A549 (cell line): ENCODE data around the gene RHBDL1. TPM values are rescaled to one million over a fixed set of nuclear protein-coding genes. Genes with fewer than 3 reads are reported as not detected.
A peak's percentile ranks its signal among the peaks of the same experiment; 100 is the strongest.

Source experiments
- ATOH8 ChIP-seq: fragments of 250-450 bp; sonication (Bioruptor Pico); IDR thresholded peaks from 2 replicates; pipeline ENCODE4 v1.5.0; 2020; ENCODE audit warnings: low read depth, mild to moderate bottlenecking, moderate library complexity
- BCL3 ChIP-seq: fragments of >200 bp; sonication (Bioruptor Twin); formaldehyde crosslinking; IDR thresholded peaks from 3 replicates; pipeline ENCODE4 v1.6.1; 2016
- CBX2 ChIP-seq: fragments of 200-600 bp; sonication (generic); IDR thresholded peaks from 2 replicates; pipeline ENCODE4 v1.6.1; 2016; ENCODE audit warnings: low read depth, mild to moderate bottlenecking, borderline replicate concordance
- CHD2 ChIP-seq: fragments of 150-350 bp; IDR thresholded peaks from 2 replicates; pipeline ENCODE4 v1.6.1; 2014; ENCODE audit warnings: low read length; ENCODE audit not compliant: partially characterized antibody
- CHD4 ChIP-seq: fragments of 200-600 bp; sonication (generic); IDR thresholded peaks from 2 replicates; pipeline ENCODE4 v1.6.1; 2016; ENCODE audit warnings: antibody characterized with exemption, mild to moderate bottlenecking, borderline replicate concordance
- ESRRA ChIP-seq: fragments of 150-350 bp; IDR thresholded peaks from 2 replicates; pipeline ENCODE4 v1.6.1; 2014; ENCODE audit warnings: mild to moderate bottlenecking, low read length, borderline replicate concordance
- FOXS1 ChIP-seq: fragments of 250-450 bp; sonication (Bioruptor Pico); IDR thresholded peaks from 2 replicates; pipeline ENCODE4 v1.5.0; 2020; ENCODE audit warnings: mild to moderate bottlenecking, moderate library complexity
- HDAC2 ChIP-seq: fragments of 200-600 bp; sonication (generic); IDR thresholded peaks from 2 replicates; pipeline ENCODE4 v1.6.1; 2016
- HEYL ChIP-seq: fragments of 250-450 bp; sonication (Bioruptor Pico); IDR thresholded peaks from 2 replicates; pipeline ENCODE4 v1.8.0; 2021; ENCODE audit warnings: mild to moderate bottlenecking, moderate library complexity
- HMGXB4 ChIP-seq: fragments of 250-450 bp; sonication (Bioruptor Pico); IDR thresholded peaks from 2 replicates; pipeline ENCODE4 v1.5.0; 2021; ENCODE audit warnings: mild to moderate bottlenecking, moderate library complexity, borderline replicate concordance
- JUN ChIP-seq, 2 experiments: fragments of >200 bp; sonication (Bioruptor Twin); formaldehyde crosslinking; IDR thresholded peaks; 2 replicates in 1 of 2; 3 replicates in 1 of 2; pipeline ENCODE4 v1.6.1; 2016 to 2017
- MAX ChIP-seq: IDR thresholded peaks from 2 replicates; pipeline ENCODE4 v1.6.1; 2012
- PBX3 ChIP-seq: IDR thresholded peaks from 2 replicates; pipeline ENCODE4 v1.6.1; 2012
- POLR2A ChIP-seq: IDR thresholded peaks from 2 replicates; pipeline ENCODE4 v1.6.1; 2012; ENCODE audit warnings: mild to moderate bottlenecking, low read length
- RFX5 ChIP-seq: fragments of 450-650 bp; IDR thresholded peaks from 2 replicates; pipeline ENCODE4 v1.7.1; 2014; ENCODE audit warnings: antibody characterized with exemption, mild to moderate bottlenecking, moderate library complexity
- TFCP2L1 ChIP-seq: fragments of 250-450 bp; sonication (Bioruptor Pico); IDR thresholded peaks from 2 replicates; pipeline ENCODE4 v1.5.0; 2021; ENCODE audit warnings: mild to moderate bottlenecking
- USF2 ChIP-seq: fragments of 450-650 bp; IDR thresholded peaks from 2 replicates; pipeline ENCODE4 v1.6.1; 2014; ENCODE audit warnings: antibody characterized with exemption
- ZFP36 ChIP-seq: fragments of 450-650 bp; IDR thresholded peaks from 2 replicates; pipeline ENCODE4 v1.6.1; 2014; ENCODE audit warnings: borderline replicate concordance; ENCODE audit not compliant: partially characterized antibody
- ZNF302 ChIP-seq: fragments of 250-450 bp; sonication (Bioruptor Pico); IDR thresholded peaks from 2 replicates; pipeline ENCODE4 v1.9.0; 2021; ENCODE audit warnings: inconsistent platforms, mild to moderate bottlenecking, moderate library complexity
- ZSCAN20 ChIP-seq: fragments of 250-450 bp; sonication (Bioruptor Pico); IDR thresholded peaks from 2 replicates; pipeline ENCODE4 v1.8.0; 2022; ENCODE audit warnings: mild to moderate bottlenecking, moderate library complexity
- polyA plus RNA-seq, 4 experiments: library from polyadenylated mRNA; depleted of rRNA in 3 of 4; stranded (reverse); fragments of >200 nt; fragmentation: RNase III in 1 of 4; extraction: RNeasy Plus Mini Kit Qiagen cat#74134 plus additional on column Dnase treatment in 1 of 4; gene quantifications; 2 replicates in 3 of 4; 3 replicates in 1 of 4; pipeline ENCODE4 v1.2.3, GENCODE V29; 2011 to 2017
- TF ChIP-seq, protein P1 (sequence below): fragments of >200 bp; sonication (Bioruptor Twin); formaldehyde crosslinking; IDR thresholded peaks from 3 replicates; pipeline ENCODE4 v1.5.1; 2016
- TF ChIP-seq, protein P2 (sequence below): IDR thresholded peaks from 2 replicates; pipeline ENCODE4 v1.6.1; 2012; ENCODE audit warnings: low read depth, borderline replicate concordance

RHBDL1 gene
- polyA plus RNA-seq, 2 of the 4 experiments (the other 2 are of a cell fraction) = 0.56 to 1.4 TPM

DNA sequence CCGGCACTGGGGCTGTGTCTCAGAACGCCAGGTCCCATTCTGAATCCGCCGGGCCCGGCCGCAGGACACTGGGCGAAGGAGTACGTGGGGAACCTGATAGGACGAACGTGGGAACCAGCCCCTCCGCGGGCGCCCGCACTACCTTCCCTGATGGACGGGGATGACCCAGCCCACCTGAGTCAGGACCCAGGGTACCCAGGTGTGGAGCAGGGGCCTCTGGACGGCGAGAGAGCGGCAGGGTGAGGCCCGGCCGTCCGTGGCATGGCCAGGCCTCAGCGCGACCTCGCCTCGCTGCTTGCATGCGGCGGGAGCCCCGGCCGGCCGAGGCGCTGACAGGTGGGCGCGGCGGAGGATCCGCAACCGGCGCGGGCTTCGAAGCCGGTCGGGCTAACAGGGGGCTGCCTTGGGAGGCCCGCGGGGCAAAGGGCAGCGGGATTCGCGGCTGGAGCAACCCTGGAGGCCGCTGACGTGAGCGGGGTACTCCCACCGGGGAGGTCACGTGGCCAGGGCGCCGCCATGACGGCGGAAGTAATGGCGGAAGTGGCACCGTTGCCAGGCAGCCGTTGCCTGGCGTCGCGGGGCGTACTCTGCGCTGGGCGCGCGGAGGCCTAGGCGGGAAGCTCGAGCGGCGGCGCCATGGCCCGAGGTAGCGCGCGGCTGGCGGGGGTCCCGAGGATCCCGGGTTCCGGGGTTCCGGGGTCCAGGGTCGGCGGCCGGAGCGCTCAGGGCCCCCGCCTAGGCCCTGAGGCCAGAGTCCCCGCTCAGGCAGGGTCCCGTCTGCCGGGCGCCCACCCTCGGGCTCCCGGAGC lies 26.5 kb upstream of the RHBDL1 start, which contains the start of gene WDR90 (continued):
- TF ChIP-seq BCL3 (no peak), RFX5 (peak; percentile 94), PBX3 (peak; percentile 72), MAX (peak; percentile 97), ZSCAN20 (CRISPR knock-in tag) (0 out of 2 replicates have a peak, but pooled peaks have one; percentile 45), USF2 (peak; percentile 96), HMGXB4 (CRISPR knock-in tag) (peak; percentile 77), CHD4 (no peak), ESRRA (no peak), HEYL (CRISPR knock-in tag) (peak; percentile 82), CBX2 (no peak), POLR2A (peak; percentile 57), ATOH8 (CRISPR knock-in tag) (peak; percentile 94), CHD2 (no peak), TFCP2L1 (CRISPR knock-in tag) (peak; percentile 58; the same call in 1 of the 2 replicates), JUN (IDR thresholded peaks at IDR 0.05) (peak in 1 of 2 experiments; percentile 78; a peak in 3 of 5 replicates), ZFP36 (no peak), FOXS1 (CRISPR knock-in tag) (peak; percentile 87; the same call in 1 of the 2 replicates), HDAC2 (0 out of 2 replicates have a peak, but pooled peaks have one; percentile 46), ZNF302 (CRISPR knock-in tag) (no peak)
- TF ChIP-seq, protein P1, sequence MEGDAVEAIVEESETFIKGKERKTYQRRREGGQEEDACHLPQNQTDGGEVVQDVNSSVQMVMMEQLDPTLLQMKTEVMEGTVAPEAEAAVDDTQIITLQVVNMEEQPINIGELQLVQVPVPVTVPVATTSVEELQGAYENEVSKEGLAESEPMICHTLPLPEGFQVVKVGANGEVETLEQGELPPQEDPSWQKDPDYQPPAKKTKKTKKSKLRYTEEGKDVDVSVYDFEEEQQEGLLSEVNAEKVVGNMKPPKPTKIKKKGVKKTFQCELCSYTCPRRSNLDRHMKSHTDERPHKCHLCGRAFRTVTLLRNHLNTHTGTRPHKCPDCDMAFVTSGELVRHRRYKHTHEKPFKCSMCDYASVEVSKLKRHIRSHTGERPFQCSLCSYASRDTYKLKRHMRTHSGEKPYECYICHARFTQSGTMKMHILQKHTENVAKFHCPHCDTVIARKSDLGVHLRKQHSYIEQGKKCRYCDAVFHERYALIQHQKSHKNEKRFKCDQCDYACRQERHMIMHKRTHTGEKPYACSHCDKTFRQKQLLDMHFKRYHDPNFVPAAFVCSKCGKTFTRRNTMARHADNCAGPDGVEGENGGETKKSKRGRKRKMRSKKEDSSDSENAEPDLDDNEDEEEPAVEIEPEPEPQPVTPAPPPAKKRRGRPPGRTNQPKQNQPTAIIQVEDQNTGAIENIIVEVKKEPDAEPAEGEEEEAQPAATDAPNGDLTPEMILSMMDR = no peak
- TF ChIP-seq, protein P2, sequence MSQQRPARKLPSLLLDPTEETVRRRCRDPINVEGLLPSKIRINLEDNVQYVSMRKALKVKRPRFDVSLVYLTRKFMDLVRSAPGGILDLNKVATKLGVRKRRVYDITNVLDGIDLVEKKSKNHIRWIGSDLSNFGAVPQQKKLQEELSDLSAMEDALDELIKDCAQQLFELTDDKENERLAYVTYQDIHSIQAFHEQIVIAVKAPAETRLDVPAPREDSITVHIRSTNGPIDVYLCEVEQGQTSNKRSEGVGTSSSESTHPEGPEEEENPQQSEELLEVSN = peak; percentile 95
